ENCODE data around the gene UQCRH.

- TF ChIP-seq GATA2 (IDR thresholded peaks at IDR 0.05; ENCODE audit: low read depth, low read length) (no peak), GATA3 (IDR thresholded peaks at IDR 0.05; ENCODE audit: low read depth, low read length) (no peak)
These were observed 5.1 kb upstream of the UQCRH start for GRCh38 chr1:46298387-46298786.

Data from SH-SY5Y (cell line).